Amygdala (tissue), 56 donors: Measurements from ENCODE around the gene RAD21L1.

Experiments used
- DNase-seq, 56 donors: peaks; one replicate each; lab custom pipeline; 2025; lab: John Stamatoyannopoulos, UW

The RAD21L1 gene

GRCh38 chr20:1267809-1268374 lies 42.0 kb downstream of the RAD21L1 start:
- DNase-seq, result peak in 1 of 56 donors; percentile 21

GRCh38 chr20:1269235-1269634 lies 43.4 kb downstream of the RAD21L1 start:
- no peak for DNase-seq

DNA sequence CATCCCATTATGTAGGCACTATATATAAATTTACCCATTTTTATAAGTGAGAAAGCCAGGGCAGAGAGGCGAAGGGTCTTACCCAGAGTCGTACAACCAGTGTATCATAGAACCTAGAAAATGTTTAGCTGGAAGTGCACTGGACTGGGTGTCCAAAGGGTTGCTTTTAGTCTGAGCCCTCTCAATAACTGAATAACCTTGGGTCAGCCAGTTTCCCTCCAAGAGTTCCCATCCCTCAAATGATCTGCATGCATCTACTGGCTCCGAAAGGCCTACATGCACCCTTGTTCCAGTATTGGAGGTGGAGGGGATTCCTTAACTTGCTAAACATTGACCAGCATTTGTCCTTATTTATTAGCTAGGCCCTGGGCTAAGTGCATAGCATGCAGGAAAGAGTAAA lies 44.0 kb downstream of the RAD21L1 start:
- no peak for DNase-seq

DNA sequence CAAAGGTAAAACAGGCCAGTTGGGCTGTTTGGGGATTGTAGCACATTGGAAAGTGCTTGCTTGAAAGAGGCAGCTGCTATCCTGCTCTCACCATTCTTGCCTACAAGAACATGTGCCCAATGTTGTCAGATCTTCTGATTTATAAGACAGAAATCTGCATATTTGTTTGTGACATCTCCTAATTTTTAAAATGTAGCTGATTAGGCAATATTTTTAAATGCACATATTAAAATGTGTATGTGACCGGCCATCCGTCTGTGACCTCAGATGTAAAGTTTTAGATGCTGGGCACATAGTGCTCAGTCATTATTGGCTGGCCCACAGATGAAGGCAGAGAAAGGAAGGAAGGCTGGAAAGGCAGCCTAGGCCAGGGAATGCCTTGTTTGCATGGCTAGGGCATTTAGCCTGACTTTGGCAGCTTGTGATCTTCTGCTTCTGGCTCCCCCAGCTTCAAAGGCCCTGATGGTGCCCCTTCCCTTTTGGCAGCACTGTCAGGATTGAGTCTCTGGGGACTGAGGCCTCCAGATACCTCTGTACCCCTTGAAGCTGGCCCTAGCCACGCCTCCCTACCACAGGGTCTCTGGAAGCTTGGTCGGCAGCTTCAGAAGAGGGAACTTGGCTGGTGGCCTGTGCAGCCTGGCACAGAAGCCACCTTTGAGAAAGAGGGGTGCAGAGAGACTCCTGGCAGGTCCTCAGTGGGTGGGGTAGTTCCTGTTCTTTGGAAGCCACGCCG lies 46.7 kb downstream of the RAD21L1 start:
- DNase-seq, result peak in 16 of 56 donors; percentile 19 to 75 (median 54)

DNA sequence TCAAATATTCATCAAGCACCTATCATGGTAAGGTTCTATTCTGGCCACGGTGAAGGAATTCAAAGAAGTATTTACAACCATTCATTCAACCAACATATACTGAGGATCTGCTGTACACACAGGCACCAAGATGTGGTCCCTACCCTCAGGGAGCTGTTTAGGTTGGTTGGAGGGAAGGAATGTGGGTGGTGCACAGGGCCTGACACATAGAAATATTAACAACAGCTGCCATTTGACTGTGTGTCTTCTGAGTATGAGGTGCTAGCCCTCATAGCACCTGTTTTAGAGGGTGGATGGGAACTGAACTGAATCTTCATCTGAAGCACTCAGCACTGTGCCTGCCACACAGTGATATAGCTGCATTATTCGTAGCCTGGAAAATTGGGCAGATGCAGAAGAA lies 47.5 kb downstream of the RAD21L1 start:
- no peak for DNase-seq

DNA sequence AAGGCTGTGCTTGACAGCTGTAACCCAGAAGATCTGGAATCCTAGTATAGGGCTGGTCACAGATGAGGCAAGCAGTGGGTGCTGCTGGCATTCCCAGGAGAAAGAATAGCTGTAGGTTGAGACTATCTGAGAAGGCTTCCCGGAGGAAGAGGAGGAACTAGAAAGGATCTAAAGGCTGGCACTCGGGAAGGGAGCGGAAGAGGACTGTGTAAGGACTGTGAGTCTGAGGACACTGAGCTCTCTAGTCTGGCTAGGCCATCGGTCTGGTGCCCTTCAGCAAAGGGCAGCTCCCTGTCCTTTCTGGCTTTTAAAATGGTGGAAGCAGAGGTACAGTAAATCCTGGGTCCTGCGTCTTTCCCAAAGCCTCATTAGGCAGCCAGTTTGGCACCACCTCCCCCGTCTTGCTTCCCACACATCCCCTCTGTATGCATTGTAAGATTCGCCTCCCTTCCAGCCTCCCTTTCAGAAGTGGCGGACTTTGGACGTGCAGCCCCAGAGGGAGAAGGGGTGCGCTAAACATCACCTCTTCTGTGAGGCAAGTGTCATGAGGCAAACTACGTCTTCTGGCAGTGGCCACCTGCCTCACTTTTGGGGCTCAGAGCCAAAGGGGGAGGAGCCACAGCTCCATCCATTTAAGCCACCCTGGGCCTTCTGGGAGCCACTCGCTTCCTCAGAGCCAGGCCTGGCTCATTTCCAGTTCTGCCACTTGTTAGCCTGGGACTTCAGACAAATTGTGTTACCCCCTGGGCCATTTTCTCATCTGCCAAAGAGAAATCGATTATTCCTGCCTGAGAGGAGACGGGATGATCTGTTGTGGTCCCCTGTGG lies 48.9 kb downstream of the RAD21L1 start:
- peak in 23 of 56 donors; percentile 15 to 69 (median 50) for DNase-seq

DNA sequence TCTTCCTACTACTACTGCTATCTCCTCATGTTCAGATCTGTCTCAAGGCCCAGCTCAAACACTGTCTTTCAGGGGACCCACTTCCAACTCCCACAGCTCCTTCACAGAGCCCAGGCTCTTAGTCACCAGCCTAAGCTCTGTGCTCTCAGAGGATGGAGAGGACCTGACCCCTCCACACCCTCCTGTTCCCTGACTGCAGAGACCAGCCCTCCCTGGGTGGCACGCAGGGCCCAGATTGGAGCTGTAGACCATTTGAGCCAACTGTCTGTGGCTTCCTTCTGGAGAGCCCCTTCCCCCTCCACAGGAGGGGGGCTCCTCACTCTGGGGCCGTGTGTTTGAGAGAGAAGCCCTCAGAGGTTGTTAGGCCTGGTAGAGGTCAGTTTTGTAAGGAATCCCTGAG lies 50.1 kb downstream of the RAD21L1 start:
- DNase-seq, result no peak

- DNase-seq, result no peak
Observed at GRCh38 chr20:1277529-1278322, 51.9 kb downstream of the RAD21L1 start.

- DNase-seq, result no peak
Observed at GRCh38 chr20:1278993-1279392, 53.1 kb downstream of the RAD21L1 start.

DNA sequence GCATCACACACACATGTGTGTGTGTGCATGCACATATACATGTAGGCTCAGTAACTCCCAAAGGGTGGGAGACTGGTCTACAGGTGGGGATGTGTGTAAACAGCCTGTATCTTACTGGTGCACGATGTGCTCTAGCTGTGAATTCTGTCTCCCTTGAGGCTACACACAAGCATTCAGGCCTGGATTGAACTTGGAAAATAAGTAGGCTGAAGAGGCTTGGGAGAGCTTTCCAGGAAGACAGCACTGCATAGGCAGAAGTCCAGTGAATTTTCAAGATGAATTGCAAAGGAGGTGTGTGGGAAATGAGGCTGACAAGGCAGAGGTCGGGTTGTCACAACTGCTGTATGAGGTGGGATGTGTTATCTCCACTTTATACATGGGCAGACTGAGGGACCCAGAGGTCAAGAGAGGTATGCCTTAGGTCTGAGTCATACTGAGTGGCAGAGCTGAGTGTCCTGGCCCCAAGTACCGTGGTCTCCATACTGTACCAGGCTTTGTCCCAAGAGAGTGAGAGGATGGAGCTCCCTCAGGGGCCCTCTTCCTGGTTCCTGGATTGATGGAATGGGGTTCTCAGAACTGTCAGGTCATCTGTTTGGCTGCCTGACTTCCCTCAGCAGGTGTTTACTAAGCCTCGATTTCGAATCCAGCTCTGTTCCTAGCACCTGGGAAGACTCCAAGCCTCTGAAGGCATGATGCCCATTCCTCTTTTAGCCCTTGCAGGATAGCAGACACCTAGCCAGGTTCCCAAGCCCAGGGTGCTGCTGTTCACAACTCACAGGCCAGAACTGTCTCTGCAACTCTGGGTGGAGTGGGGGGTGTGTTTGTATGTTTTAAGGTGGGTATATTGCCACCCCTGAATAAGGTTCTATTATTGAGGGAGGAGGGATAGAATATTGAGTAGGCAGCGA lies 54.6 kb downstream of the RAD21L1 start:
- DNase-seq, result no peak

- DNase-seq, result peak in 5 of 56 donors; percentile 19 to 49 (median 24)
Observed at GRCh38 chr20:1281279-1282057, 55.6 kb downstream of the RAD21L1 start.

DNA sequence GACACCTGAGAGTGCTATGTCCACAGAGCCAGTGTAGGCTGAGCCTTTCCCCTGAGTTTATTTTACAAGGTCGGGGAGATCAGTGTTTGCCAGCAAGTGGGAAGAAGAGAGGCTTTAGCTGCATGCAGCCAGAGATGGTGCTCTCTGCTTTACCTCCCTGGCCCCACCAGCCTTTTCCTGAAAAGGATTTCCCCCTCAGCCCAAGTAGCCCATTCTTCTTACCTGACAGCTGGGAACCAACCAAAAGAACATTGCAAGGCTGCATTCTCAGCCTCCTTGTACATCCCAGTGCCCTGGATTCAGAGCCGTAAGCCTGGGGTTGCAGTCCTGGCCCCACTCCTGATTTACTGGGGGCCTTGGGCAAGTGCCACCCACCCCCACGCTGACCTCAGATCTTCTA lies 57.1 kb downstream of the RAD21L1 start:
- DNase-seq, result no peak

- no peak for DNase-seq
Observed at GRCh38 chr20:1283522-1284510, 58.0 kb downstream of the RAD21L1 start.

- DNase-seq, result no peak
Observed at GRCh38 chr20:1286267-1287024, 60.6 kb downstream of the RAD21L1 start.

GRCh38 chr20:1287306-1287705 lies 61.5 kb downstream of the RAD21L1 start:
- no peak for DNase-seq

DNA sequence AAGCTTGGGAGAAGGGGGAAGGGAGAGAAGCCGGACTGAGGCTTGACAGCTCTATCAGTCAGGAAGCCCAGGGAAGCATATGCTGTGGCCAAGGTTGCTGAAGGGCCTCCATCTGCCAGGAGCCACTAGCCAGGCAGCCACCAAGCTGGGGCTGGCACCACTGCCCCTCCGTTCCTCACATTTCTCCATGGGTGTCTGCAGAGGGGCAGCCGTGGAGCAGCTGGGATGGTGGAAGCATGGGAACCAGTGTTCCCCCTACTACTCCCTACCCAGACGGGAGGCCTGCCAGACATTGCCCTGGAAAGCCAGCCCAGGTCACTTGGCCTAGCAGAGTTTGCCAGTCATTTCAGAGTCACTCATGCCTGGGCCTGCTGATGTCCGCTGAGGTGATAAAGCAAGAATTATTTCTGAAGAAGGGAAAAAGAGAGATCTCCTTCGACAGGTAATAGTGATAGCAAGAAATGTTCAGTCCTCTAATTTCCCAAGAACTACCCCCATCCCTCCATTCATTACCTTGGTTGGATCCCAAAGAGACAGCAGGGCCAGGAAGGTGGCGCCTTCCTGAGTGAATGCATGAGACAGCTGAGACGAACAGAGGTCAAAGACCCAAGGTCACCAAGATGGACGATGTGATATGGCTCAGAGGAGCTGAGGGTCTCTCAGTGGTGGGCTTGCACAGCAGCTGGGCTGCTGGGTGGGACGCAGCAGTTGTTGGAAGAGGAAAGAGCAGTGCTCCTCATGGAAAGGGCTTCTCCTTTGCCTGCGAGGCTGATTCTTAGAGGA lies 62.1 kb downstream of the RAD21L1 start:
- no peak for DNase-seq
